GM06990 (cell line): ENCODE results near the gene CARMIL1.

ENCODE experiments used
- DNase-seq: peaks from one replicate; pipeline ENCODE4 v3.0.0-alpha.2; 2011; ENCODE audit not compliant: insufficient read length; ENCODE audit errors: extremely low read depth
- H3K27me3 ChIP-seq: replicated peaks from 2 replicates; pipeline ENCODE4 v1.6.0; 2011; ENCODE audit warnings: low read length; ENCODE audit not compliant: control insufficient read depth, insufficient read depth
- H3K36me3 ChIP-seq: 2 replicates; pipeline ENCODE4 v1.5.1; 2011; ENCODE audit warnings: low read length; ENCODE audit not compliant: control insufficient read depth, insufficient read depth
- H3K4me3 ChIP-seq: replicated peaks from 2 replicates; pipeline ENCODE4 v1.5.1; 2011; ENCODE audit warnings: low read depth, mild to moderate bottlenecking, control low read depth, low read length
- CTCF ChIP-seq: IDR thresholded peaks from 2 replicates; pipeline ENCODE4 v1.5.1; 2011; ENCODE audit warnings: low read length, control low read depth, mild to moderate bottlenecking, inconsistent platforms; ENCODE audit not compliant: insufficient read depth, poor library complexity, severe bottlenecking

The CARMIL1 gene

GRCh38 chr6:25590986-25591385, 311.8 kb downstream of the CARMIL1 start:
- Histone ChIP-seq H3K4me3 (no peak overlapping the region), H3K27me3 (peaks cover 1% of the 10 kb centered on the region; the same call in 1 of the 2 replicates), H3K36me3 (no peaks in the 10 kb centered on the region)
- no peak for DNase-seq
- TF ChIP-seq CTCF: no peak

GRCh38 chr6:25596928-25597818, 318.0 kb downstream of the CARMIL1 start:
- Histone ChIP-seq H3K27me3 (peaks cover 1% of the 10 kb centered on the region; the same call in 1 of the 2 replicates), H3K36me3 (no peaks in the 10 kb centered on the region)
- TF ChIP-seq CTCF: no peak

GRCh38 chr6:25599516-25600085, 320.4 kb downstream of the CARMIL1 start:
- Histone ChIP-seq H3K36me3 (no peaks in the 10 kb centered on the region), H3K27me3 (no peaks in the 10 kb centered on the region), H3K4me3 (no peak overlapping the region)
- DNase-seq: no peak
- no peak for TF ChIP-seq CTCF

More at GRCh38 chr6:25596928-25597818, 318.0 kb downstream of the CARMIL1 start:
- no peak for DNase-seq
- no peak overlapping the region for H3K4me3 ChIP-seq

- no peak for DNase-seq
- H3K27me3 ChIP-seq: no peaks in the 10 kb centered on the region
- TF ChIP-seq CTCF: peak; percentile 20
- no peaks in the 10 kb centered on the region for H3K36me3 ChIP-seq
- H3K4me3 ChIP-seq: no peak overlapping the region
These were observed 322.9 kb downstream of the CARMIL1 start for GRCh38 chr6:25601800-25602673.

GRCh38 chr6:25602674-25602982, 323.5 kb downstream of the CARMIL1 start:
- Histone ChIP-seq H3K36me3 (no peaks in the 10 kb centered on the region), H3K27me3 (no peaks in the 10 kb centered on the region), H3K4me3 (no peak overlapping the region)
- no peak for TF ChIP-seq CTCF
- DNase-seq: no peak
